Daoy (cell line): Measurements from ENCODE around the gene CNGA3. TPM values are rescaled to one million over a fixed set of nuclear protein-coding genes. Genes with fewer than 3 reads are reported as not detected.
"Not testable (repeated sequence)": the region's sequence is repeated elsewhere in the genome, so short reads cannot be mapped to it uniquely, and the experiment has no call there.

Source experiments
- DNase-seq: peaks from one replicate; pipeline ENCODE4 v3.0.0-alpha.2; 2015; ENCODE audit warnings: low read depth
- total RNA-seq: library from RNA; depleted of rRNA; stranded (reverse); fragments of >200 nt; shearing (Covaris generic); gene quantifications from 2 replicates; pipeline ENCODE4 v1.2.3, GENCODE V29; 2014; rRNA removed

Gene CNGA3
- not detected in 2 replicates for total RNA-seq

DNA sequence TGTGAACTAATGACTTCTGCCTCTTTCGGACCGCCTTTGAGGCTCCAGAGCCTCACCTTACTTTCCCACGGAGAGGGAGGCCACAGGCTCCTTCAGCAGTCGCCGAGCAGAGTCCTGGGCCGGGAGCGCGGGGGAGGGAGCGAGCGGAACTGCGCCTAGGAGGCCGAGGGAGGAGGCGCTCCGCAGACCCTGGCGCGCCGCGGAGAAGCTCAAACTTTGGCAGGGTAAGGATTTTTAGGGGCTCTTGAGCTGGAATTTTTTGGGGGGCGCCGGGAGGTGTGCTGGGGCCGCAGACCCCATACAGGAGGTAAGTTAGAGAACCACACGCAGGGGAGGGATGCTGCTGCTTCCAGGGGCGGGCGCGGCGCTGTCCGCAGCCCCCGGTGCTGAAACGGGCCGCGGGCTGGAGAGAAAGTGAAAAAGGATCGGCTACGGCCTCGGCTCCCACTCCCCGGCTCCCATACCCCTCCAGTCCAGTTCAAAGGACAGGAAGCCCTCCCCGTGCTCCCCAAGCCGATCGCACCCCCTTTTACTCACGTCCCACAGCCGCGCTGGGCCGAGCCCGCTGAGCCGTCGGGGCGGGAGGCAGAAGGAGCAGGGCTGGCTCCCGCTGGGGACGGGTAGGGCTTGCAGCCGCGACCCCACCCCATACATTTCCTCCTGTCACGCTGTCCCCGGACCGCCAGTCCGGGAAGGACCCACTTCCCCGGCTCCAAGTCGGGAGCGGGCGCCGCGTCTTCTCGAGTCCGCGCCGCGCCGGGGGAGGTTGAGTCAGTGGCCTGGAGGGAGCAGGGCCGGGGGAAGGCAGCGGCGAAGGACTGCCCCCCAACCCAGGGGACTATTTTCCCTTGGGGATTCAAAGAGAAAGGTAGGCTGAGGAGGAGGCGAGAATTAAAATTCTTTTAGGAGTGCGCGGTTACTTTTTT lies at the start of gene CNGA3:
TSS of gene CNGA3 (plus strand) at position 146 of the 926 bp plus-strand sequence. CDS start 23,520 bp downstream, outside the sequence.
- DNase-seq, result peak; percentile 53

DNA sequence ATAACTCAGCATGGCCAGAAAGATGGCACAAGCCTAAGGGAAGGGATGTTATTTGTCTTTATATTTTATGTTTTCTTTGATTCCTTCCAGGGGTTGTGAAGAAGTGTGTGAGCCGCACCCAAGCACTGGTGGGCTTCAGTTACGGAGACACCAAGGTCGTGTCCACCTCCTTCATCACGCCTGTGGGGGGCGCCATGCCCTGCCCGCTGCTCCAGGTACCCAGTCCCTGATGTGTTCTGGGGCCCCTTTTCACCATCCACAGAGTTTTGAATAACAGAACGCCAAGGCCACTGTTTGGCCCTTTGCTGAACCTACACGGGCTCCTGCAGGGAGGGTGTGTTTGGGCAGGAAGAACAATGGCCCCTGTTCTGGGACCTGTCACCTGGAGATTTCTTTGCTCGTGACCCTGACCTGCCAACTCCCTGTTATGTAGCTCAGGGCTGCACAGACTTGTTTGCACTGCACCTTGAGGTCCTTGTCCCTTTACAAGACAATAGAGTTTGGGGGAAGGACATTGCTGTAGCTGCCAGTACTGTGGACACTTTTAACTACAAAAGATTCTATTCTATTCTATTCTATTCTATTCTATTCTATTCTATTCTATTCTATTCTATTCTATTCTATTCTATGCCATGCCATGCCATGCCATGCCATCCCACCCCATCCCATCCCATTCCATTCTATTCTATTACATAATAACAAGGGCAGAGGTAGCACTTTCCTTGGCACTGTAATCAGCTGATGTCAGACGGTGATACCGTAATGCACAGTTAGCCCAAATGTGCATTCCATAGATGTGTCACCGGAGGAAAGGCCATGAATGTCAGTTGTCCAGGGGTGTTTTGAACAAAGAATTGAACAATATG lies 48.2 kb upstream of the CNGA3 start:
- DNase-seq, result no peak

DNA sequence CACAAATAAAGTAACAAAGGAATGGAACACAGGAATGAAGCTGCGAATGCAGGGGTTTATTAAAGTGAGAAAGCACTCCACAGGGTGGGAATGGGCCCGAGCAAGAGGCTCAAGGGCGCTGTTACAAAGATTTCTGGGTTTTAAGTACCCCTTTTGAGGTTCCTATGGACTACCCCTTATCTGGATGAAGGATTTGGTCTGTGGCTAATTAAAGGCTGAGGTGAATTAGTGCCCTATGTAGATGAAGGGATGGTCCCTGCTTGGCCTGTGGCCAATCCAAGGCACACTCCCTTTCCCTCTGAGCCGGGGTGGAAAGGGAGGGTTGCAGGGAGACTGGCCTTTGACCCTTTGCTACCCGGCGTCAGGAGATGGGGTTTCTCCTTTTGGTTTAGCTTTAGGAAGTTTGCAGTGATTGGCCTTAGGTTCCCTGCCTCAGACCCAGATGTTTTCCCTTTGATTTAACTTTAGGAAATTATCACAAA lies 47.5 kb upstream of the CNGA3 start:
- DNase-seq, result no peak

DNA sequence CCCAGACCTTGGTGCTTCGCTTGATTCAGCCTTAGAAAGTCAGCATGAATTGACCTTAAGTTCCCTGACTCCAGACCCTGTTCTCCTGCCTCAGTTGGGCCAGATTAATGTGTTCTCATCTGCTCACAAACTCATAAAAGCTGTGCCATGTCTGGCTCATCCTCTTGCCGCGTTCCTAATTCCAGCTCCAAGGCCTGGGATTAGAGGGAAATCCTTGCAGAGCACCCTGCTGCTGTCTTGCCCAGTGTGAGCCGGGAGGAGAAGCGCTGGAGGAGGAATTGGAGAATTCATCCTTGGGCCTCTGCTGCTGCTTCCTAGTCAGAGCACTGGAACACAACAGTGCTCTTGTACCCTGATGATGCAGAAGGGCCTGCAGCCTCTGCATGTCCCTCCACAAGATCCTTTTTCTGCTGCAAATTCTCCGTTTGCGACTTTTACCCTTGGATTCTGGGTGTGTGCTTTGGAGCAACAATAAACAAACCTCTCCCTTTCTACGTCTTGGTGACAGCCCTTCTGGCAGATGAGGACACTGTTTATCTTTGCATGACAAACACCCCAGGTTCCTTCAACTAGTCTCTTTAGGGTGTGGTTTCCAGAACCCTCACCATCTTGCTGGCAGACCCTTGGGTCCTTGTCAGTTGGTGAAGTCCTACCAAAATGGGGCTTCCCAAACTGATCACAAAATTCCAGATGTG lies 46.9 kb upstream of the CNGA3 start:
- no peak for DNase-seq

DNA sequence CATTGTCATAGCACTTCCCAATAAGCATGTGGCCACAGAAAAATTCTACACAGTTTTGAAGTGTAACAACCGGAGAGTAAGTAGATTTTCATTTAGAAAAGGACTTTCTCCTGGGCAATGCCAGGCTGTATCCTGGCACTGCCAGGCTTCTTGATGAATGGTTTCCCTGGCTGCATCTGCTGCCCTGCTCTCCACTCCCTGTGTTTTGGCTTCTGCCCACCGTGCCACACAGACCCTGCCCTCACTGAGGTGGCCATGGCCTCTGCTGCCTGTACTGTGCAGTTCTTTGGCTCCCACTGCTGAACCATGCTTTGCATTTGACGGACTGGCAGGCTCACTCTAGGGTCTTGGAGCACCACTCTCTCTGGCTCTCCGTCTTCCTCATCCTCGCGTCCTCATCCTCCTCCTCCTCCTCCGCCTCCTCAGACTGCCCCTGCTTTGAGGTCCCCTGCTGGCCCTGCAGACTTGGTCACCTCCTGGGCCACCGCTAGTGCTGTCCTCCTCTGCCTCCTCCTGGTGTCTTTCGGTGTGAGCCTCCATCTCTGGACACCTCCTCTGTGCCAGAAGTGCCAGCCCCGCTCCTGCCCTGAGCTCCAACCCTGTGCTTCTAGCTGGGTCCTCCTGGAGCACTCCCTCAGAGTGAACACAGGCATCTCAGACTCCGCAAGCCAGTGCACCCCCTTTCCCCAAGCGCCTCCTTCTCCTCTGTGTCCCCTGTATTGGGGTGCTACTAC lies 45.9 kb upstream of the CNGA3 start:
- DNase-seq, result no peak

DNA sequence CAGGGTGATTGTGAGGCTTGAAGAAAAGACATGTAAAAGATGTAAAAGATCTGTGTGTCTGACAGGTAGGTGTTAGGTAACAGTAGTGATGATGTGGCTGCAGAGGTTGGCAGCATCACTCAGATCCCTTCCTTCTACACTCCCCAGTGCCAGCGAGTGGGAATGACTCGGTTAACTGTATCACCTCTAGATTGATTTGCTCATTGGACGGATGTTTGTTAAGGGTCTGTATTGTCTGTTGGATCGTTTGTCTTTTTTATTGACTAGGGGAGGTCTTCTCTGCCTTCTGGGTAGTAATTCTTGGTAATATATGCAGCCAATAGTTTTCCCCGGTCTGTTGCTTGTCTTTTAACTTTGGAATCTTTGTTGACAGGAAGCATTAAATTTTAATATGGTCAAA lies 44.8 kb upstream of the CNGA3 start:
- no peak for DNase-seq

DNA sequence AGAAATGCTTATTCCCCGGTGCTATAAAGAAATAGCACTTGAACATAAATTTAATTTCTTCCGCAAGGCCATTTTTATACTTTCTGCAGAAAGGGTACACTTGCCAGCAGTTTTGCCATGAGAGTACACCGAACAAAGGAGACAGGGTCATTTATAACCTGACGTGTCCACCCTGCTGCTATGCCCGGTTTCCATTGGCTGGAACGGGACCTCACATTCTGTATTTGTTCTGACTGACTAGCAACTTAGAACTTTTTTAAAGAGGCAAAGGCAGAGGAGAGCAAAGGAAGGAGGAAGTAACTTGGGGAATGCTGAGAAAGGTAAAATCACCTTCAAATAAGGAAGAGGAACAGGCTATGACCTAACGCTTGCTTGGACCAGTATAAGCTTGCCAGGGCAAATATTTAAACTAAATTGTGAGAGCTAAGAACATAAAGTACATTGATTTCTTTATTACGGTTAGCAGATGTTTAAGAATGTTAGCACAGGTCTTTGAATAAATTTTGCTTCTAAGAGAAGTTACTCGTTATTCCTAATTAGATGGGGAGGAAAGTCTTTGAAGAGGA lies 39.0 kb upstream of the CNGA3 start:
- not testable (repeated sequence) for DNase-seq

DNA sequence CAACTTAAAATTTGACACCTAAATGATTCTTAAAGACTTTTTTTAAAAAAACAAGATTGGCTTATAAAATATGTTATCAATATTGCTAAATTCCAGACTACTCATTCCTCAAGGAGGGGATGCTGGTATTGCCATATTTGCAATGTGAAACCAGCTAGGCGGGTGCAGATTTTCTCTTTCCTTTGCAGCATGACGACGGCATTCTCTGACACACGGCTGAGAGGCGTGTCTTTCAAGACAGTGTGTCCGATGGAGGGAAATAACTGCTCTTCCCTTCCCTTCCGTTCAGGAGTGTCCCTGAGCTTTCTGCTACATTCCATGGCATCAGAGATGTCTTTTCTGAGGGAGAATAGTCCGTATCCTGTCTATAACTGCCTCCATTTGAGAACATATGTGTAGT lies 38.2 kb upstream of the CNGA3 start:
- no peak for DNase-seq

DNA sequence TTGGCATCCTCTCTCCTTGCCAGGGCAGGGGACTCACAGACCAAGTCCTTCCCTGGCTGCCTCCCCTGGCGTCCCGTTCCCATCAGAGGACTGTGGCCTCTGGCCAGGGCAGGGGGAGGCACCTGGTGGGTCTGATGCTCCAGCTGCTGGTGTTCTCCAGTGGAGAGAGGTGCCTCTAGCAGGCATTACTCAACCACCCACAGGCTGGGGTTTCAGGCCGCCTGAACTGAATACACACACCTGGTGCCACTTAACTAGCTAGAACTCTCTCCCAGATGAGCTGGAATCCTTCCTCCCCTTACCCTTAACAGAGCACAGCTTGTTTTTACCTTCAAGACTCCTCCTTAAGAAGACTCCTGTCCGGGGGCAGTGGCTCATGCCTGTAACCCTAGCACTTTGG lies 37.7 kb upstream of the CNGA3 start:
- DNase-seq, result no peak

DNA sequence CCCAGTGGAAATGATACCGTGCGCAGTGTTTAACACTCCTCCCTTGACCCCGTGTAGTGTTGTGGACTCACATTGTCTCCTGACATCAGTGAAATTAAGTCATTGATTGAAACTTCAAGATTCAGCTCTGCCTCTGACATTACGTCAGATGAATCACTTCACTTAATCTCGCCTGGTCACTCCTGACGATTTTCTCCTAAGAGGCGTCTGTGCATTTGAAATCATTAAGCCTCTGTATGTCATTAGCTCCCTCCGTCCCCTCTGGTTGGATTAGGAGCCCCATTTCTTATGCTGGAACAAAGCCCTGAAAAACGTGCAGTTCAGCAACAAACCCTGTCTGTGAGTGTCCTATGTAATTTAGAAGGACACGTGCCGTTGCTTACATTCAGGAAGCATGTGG lies 36.7 kb upstream of the CNGA3 start:
- DNase-seq, result no peak

DNA sequence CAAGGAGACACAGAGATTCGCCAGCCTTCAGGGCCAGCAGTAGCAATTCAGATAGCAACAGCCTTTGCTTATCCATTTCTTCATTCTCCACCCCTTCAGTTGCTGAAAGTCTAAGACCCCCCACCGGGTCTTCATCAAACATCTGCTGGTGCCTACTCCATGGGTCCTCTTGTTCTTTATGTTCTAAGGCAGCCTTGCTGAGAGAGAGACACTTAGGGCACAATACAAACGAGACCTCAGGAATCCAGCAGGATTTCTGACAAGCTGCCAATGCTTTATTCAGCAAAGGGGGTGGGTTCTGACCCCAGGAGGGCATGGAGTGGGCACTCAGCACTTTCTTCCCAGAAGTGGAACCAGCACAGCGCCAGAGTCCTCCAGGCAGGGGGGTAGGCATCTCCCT lies 36.2 kb upstream of the CNGA3 start:
- no peak for DNase-seq

DNA sequence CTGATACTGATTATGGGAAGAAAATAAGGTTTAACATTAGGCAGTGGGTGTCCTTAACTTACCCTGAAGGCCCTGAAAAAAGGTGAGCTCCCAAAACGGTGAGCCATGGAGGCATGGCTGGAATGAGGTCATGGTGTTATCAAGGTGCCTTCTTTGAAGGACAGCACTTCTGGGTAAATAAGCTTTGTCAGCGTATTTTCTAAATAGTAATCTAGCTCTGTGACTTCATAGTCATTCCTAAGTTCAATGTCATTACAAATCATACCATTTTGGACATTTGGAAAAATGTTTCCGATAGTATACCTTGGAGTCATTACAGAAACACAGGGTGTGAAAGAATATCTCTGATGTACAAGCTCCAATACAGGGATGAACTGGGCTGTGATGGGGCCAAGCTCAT lies 35.2 kb upstream of the CNGA3 start:
- DNase-seq, result no peak

DNA sequence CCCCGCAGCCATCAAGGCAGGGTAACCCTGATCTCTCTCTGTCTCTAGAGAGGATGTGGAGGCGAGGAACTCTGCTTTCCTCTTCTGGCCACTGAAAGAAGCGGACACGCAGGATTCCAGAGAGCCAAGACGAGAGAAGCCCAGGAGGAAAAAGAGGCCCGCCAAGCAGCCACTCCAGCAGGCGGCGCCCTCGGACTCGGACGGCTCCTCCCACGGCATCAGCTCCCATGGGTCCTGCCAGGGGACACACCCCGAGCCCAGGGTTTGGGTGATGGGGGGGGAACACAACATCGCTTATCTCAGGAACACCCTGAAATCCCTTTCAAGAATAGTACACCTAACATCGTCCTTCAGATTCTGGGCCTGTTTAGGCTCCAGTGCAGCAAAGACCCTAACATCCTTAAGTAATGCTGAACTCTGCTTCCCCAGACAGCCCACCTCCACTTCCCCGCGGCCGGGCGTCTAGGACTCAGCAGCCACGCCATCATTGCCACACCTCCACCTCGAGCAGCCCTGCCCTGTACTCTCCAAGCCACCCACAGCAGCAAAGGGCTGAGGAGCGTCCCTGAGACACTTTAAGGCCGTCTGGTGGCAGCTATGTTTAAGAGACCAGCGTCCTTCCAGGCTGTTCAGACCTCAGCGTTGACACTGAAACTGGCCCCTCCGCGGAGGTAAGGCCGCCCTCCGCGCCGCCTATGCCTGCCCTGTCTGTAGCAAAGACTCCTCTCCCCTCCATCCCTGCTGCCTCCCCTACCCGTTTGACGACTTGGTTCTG lies 34.3 kb upstream of the CNGA3 start:
- no peak for DNase-seq

DNA sequence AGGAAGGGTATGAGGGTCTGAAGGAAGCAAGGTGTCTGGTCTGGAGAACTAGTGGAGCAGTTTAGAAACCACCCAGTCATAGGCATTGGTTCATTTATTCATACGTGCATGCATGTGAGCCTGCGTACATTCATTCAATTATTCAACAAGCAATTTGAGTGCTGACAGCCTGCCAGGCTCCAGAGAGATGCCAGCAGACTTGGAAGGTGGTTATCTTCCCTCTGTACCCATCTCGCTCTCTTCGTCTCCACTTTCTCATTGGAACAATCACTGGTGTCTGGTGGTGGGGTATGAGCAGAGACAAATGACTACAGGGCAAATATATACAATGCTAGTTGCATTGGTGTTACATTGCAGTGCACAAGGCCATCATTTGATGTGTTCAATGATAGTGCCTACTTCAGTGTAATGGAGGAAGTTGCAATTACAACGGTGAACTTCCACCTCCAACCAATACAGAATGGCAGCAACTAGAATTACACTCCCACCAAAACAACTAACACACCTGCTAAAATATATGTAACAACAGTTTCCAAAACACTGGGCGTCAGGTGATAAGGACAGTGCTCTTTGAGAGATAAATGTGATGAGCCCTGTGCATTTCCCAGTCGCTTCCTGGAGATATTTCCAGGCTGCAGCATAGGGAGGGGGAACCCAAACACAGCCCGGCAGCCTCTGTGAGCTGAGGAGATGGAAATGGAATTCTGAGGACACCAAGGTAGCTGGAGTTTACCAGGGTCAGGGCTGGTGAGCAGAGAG lies 32.6 kb upstream of the CNGA3 start:
- no peak for DNase-seq

DNA sequence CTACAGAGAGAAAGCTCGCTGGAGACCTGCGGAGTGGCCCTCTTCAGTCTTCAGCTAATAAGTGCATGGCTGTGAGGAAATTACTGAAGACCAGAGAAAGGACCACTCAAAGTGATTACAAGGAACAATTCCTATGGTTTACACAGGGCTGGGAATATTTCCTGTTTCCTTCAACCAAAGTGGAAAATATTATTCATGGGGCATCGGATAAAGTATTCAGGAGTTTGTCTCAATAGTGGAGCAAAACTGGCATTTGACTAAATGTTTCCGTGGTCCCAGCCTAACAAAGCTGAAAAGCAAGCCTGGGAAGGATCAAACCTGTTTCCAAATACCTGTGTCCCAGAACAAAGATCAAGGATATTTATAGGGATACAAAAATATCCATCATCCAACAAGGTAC lies 32.0 kb upstream of the CNGA3 start:
- no peak for DNase-seq

DNA sequence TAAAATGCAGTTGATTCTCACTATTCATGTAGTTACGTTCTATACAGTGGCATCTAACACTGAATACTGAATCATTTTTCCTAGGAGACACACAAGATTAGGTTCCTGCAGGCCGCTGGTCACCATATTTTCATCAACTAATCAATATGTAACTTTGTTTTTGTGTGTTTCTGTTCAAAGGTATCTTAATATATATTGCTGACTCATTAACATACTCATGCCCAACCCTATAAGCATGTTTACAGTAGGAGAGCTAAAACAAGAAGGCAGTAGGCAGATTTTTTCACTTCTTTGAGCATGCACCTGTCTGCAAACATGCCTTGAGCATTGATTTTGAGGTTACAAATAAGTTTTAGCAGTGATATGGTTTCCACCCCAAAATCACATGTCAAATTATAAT lies 30.3 kb upstream of the CNGA3 start:
- no peak for DNase-seq

DNA sequence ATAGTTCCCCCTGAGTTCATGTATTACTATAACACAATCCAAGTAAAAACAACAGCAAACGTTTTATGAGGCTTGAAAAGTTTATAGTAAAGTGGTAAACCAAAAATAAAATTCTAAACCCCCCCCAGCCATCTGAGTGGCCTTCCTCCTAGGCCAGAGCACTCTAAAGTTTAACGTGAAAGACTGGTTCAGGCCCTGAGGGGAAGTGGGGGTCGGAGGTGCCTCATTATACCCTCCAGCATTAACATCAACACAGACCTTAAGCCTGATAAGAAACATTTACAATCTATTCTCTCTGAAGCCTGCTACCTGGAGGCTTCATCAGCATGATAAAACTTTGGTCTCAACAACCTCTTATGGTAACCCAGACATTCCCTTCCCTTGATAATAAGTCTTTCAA lies 29.0 kb upstream of the CNGA3 start:
- DNase-seq, result no peak

DNA sequence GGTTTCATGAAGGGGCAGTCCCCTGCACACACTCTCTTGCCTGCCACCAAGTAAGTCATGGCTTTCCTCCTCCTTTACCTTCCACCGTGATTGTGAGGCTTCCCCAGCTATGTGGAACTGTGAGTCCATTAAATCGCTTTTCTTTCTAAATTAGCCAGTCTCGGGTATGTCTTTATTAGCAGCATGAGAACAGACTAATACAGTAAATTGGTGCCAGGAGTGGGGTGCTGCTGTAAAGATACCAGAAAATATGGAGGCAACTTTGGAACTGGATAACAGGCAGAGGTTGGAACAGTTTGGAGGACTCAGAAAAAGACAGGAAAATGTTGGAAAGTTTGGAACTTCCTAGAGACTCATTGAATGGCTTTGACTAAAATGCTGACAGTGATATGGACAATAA lies 26.1 kb upstream of the CNGA3 start:
- not testable (repeated sequence) for DNase-seq

DNA sequence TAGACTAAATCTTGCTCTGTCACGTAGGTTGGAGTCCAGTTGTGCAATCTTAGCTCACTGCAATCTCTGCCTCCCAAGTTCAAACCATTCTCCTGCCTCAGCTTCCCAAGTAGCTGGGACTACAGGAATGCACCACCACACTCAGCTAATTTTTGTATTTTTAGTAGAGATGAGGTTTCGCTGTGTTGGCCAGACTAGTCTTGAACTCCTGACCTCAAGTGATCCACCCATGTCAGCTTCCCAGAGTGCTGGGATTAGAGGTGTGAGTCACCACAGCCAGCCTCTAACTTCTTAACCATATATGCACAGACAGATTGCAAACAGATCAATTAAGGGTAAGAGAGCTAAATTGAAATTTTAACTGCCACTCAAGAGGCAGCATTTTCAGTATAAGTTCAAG lies 22.1 kb upstream of the CNGA3 start:
- no peak for DNase-seq
